Lower leg skin (tissue), 3 donors: ENCODE measurements around the gene APOC4.
A peak's percentile ranks its signal among the peaks of the same experiment; 100 is the strongest.

Source experiments
- CTCF ChIP-seq, 3 donors: fragments of 450-650 bp; IDR thresholded peaks; one replicate each; pipeline ENCODE4 v1.5.1; 2016; ENCODE audit warnings: antibody characterized with exemption in 3 of 3, mild to moderate bottlenecking in 3 of 3, moderate library complexity in 2 of 3
- POLR2A ChIP-seq, 2 donors: fragments of 450-650 bp; IDR thresholded peaks; one replicate each; pipeline ENCODE4 v1.6.1; 2016 to 2017; ENCODE audit warnings: antibody characterized with exemption in 2 of 2, mild to moderate bottlenecking in 1 of 2, moderate library complexity in 1 of 2

- TF ChIP-seq CTCF (IDR thresholded peaks at IDR 0.05): peak in 1 of 3 donors; percentile 13
- TF ChIP-seq POLR2A (IDR thresholded peaks at IDR 0.05): peak in 1 of 2 donors; percentile 29
Observed at GRCh38 chr19:44954649-44955504, 12.8 kb downstream of the APOC4 start, which contains the start of gene CLPTM1.
